GM19463 (cell line): ENCODE results near the gene LSM4.
"Not testable (repeated sequence)": the region's sequence is repeated elsewhere in the genome, so short reads cannot be mapped to it uniquely, and the experiment has no call there.

Experiments
- ATAC-seq: cut with Tn5 transposase; IDR thresholded peaks from one replicate; pipeline ENCODE4 v1.9.1; 2021; ENCODE audit warnings: mild to moderate bottlenecking, moderate library complexity; ENCODE audit not compliant: unreplicated experiment

The LSM4 gene

DNA sequence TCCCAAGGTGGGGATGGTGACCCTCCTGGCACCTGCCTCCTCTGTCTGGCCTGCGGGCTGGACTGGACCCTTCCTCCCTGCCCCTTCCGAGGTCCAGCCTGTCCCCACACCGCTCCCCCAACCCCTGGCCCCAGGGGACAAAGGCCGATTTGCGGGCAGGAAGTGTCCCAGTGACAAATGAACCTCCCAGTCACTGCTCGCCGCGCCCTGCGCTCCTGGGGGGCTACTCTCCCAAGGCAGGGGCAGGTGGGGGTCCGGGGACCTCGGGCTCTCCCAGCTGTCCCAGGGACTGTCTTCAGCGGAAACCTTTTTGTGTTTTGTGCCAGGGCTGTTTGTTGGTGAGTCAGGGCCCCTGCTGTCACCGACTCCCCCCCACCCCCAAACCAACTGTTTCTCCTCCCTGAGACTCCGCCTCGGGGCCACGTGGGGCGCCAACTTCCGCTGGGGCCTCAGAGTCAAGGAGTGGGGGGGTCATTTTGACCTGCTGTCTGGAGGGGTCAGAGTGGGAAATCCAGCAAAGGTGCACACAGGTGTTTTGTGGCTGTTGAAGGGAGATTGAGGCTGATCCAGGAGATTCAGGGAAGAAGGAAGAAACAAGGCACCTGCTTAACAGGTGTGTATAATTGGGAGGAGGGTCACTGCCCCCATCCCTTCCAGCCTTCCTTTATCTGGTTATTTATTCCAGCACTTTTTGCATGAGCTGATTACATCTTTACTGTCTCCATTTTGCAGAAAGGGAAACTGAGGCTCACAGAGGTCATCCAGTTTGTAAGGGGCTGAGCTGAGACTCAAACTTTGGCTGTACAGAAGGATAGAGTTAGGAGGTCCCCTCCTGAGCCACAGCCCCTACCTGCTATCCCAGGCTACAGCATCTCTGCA, 18.4 kb upstream of the LSM4 start:
- peak; percentile 61 for ATAC-seq

- peak; percentile 58 for ATAC-seq
These were observed 17.5 kb upstream of the LSM4 start, which contains the start of gene PGPEP1 for GRCh38 chr19:18340190-18340989. PGPEP1 (plus strand) TSS chr19:18340598; CDS start chr19:18340682, 84 bp downstream.

DNA sequence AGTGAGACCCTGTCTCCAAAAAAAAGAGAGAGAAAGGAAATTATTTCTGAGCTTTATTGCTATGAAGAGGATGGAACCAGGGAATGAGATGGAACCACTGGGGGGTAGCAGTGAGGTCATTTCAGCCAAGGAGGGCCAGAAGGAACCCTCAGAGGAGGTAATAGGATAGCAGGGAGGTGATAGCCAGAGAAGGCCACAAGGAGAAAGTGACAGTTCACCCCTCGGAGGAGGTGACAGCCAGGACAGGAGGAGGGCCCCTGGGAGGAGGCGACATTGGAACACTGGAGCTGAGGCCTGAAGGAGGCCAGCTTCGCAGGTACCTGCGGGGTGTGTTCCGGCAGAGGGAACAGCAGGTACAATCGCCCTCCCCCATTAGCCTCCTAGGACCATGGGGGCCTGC, 16.8 kb upstream of the LSM4 start:
- ATAC-seq, result no peak

DNA sequence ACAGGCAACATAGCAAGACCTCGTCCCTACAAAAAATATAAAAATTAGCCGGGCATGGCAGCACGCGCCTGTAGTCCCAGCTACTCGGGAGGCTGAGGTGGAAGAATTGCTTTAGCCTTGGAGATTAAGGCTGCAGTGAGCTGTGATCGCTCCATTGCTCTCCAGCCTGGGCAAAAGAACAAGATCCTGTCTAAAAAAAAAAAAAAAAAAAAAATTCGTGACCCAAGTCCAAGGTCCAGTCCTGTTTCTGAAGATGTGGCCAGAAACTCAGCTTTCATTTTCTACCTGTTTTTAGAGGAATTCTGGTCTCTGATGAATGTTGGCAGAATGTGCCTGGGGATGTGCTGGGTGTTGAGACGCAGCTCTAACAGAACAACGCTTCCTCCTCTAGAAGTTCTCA, 15.7 kb upstream of the LSM4 start:
- no peak for ATAC-seq

DNA sequence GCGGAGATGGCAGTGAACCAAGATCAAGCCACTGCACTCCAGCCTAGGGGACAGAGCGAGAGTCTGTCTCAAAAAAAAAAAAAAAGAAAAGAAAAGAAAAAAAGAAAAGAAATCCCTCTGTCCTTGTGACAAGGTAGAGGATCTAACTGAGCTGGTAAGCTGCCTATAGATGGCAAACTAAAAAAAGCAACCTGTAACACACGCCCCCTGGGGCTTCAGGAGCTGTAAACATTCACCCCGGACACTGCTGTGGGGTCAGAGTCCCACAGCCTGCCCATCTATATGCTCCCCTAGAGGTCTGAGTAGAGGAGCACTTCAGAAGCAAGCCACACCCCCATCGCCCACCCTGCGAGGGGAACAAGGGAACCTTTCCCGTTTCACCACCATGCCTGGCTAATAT, 13.2 kb upstream of the LSM4 start:
- ATAC-seq, result no peak

DNA sequence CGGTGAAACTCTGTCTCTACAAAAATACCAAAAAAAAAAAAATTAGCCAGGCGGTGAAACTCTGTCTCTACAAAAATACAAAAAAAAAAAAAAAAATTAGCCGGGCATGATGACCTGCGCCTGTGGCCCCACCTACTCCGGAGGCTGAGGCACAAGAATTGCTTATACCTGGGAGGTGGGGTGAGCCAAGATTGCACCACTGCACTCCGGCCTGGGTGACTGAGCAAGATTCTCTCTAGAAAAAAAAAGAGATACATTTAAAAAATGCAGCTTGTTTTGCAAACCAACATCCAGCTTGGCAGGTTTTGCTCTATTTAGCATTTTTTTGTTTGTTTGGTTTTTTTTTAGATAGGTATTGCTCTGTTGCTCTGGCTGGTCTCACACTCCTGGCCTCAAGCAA, 10.8 kb upstream of the LSM4 start:
- ATAC-seq, result no peak

GRCh38 chr19:18332917-18333530, 10.1 kb upstream of the LSM4 start:
- ATAC-seq, result no peak

GRCh38 chr19:18330868-18331267, 8.0 kb upstream of the LSM4 start:
- ATAC-seq, result no peak

GRCh38 chr19:18329035-18329376, 6.1 kb upstream of the LSM4 start:
- no peak for ATAC-seq

- ATAC-seq, result peak; percentile 85
These were observed 5.6 kb upstream of the LSM4 start for GRCh38 chr19:18328340-18329034.

- no peak for ATAC-seq
These were observed 3.9 kb upstream of the LSM4 start for GRCh38 chr19:18326772-18327171.

DNA sequence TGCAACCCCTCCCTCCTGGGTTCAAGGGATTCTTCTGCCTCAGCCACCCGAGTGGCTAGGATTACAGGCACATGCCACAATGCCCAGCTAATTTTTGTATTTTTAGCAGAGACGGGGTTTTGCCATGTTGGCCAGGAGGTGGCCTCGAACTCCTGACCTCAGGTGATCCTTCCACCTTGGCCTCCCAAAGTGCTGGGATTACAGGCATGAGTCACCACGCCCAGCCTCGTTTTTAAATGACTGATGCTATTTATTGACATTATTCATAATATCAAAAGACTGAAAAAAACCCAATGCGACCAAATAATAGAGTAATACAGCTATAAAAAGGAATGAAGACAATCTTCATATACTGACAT, 1.5 kb upstream of the LSM4 start:
- ATAC-seq, result not testable (repeated sequence)

DNA sequence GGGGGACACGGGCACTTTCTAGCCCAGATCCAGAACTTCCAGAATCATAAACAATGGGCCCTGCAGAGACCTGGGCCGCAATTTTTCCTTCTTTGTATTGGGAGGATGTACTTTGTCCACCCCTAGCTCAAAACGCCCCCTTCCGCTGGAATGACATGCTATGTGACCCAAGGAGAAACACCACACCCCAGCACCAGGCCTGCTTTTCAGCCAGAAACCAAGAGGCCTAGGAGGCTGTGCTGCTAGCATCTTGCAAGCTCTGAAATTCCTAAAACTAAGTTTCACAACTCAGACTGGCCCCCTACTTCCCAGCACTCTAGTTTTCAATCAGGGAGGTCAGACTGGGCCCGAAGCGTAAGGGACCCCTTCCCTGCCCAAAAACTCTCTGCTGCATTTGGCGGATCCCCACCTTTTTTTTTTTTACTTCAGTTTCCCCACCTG, 538 bp downstream of the LSM4 start:
- no peak for ATAC-seq

- no peak for ATAC-seq
These were observed 1.2 kb downstream of the LSM4 start for GRCh38 chr19:18321734-18322102.

GRCh38 chr19:18320865-18321733, 1.8 kb downstream of the LSM4 start:
- ATAC-seq, result no peak

DNA sequence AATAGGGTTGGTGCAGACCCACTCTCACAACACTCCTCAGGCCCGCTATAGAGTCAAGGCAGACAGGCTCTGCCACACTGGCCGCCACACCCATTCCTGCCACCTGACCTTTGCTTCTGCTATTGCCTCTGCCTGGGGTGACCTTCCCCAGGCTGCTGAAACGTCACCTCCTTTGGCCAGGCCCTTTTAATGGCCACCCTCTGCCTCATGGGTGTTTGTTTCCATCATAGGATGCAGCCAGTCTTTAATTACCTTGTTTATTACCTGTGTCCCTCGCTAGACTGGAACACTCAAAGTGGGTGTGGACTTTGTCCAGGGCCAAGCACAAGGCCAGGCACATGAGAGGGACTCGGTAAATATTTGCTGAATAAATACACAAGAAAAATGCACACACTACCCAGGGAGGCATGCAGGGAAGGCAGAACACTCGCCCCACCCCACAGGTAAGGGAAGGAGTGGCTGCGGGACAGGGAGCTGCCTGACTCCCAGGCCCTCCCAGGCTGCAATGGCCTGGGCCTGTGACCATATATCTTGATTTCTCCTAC, 3.2 kb downstream of the LSM4 start:
- no peak for ATAC-seq

DNA sequence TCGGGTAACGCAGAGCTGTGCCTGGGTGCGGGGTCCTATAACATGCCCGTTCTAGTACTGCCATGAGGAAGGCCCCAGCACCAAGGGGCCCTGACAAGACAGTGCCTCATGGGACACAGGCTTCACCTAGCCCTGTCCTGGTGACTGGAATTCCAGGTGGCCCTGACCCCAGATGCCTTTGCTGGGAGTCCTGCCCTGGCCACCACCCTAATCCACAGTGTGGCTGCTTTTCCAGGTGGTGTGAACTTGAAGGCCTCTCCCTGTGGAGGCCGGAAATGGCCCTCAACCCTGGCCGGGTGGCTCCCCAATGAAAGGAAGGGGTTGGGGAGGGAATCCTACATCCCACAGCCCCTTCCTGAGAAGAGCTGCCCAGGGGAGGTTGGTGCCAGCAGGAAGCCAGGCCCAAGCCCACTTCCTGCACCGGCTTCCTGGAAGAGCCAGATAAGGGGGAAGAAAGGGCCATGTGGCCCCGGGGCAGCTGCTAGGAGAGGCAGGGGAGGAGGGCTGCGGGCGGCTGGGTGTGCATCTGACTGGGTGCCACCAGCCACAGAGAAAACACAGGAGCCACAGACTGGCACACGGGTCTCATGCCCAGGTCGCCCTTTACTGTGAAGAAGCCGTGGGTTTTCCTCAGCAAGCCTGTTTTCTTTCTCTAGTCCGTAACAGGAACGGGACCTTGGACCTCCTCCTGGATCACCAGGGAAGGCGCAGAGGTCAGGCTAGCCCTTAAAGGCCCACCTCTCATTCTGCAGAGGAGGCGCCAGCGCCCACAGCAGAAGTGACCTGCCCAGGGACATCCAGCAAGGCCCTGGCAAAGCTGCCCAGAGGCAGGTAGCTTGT, 4.7 kb downstream of the LSM4 start:
- no peak for ATAC-seq

- no peak for ATAC-seq
These were observed 9.5 kb downstream of the LSM4 start for GRCh38 chr19:18313398-18313797.

DNA sequence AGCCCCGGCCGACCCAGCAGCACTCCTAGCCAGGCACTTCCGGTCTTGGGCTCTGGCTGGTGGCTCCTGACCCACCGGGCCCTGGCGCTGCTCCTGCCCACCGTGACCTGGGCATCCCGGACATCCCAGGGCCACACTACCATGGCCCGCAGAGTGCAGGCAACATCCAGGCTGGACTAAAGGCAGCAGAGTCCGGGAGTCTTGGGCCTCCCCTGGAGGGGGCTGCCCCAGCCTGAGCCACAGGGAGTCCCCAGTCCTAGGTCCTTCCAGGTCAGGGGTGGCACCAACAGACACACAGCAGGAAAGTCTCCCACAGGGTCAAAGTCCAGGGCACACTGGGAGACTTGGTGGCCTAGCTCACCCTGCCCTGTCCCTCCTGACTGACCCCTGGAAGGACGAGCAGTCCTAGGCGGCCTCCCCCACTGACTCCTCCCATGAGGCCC, 10.8 kb downstream of the LSM4 start:
- ATAC-seq, result no peak
